ENCODE data around the gene TMEM163. TPM values are rescaled to one million over a fixed set of nuclear protein-coding genes. Genes with fewer than 3 reads are reported as not detected.
A peak's percentile ranks its signal among the peaks of the same experiment; 100 is the strongest.
"Not testable (repeated sequence)": the region's sequence is repeated elsewhere in the genome, so short reads cannot be mapped to it uniquely, and the experiment has no call there.

Gene TMEM163
- total RNA-seq, 2 donors from 2014 or later = 0.12 TPM

GRCh38 chr2:134663451-134664450, 55.0 kb downstream of the TMEM163 start:
- DNase-seq (no peak), ATAC-seq (replicated peaks in 1 of 2) (no peak)
- peaks cover 49% of the 10 kb centered on the region for H3K4me1 Mint-ChIP-seq (ENCODE audit: low read depth)
- H3K27ac Mint-ChIP-seq = no peak overlapping the region
- no peak overlapping the region for H3K4me3 Mint-ChIP-seq
- H3K9me3 Mint-ChIP-seq = no peaks in the 10 kb centered on the region
- no peaks in the 10 kb centered on the region for H3K36me3 Mint-ChIP-seq (ENCODE audit: insufficient read depth in 2 of 2)
- H3K27me3 Mint-ChIP-seq (ENCODE audit: low read depth) = no peaks in the 10 kb centered on the region

GRCh38 chr2:134662751-134663150, 56.0 kb downstream of the TMEM163 start:
- no peaks in the 10 kb centered on the region for H3K36me3 Mint-ChIP-seq (ENCODE audit: insufficient read depth in 2 of 2)
- H3K27me3 Mint-ChIP-seq (ENCODE audit: low read depth) = no peaks in the 10 kb centered on the region
- H3K9me3 Mint-ChIP-seq = no peaks in the 10 kb centered on the region
- peaks cover 40% of the 10 kb centered on the region for H3K4me1 Mint-ChIP-seq (ENCODE audit: low read depth)
- DNase-seq (no peak), ATAC-seq (replicated peaks in 1 of 2) (no peak)
- no peak overlapping the region for H3K4me3 Mint-ChIP-seq
- no peak overlapping the region for H3K27ac Mint-ChIP-seq

- H3K4me3 Mint-ChIP-seq = no peak overlapping the region
- H3K27me3 Mint-ChIP-seq (ENCODE audit: low read depth) = no peaks in the 10 kb centered on the region
- peaks cover 2 to 5% of the 10 kb centered on the region in 2 donors for H3K36me3 Mint-ChIP-seq (ENCODE audit: insufficient read depth in 2 of 2)
- DNase-seq = no peak
- peak in 1 of 2 donors; percentile 19 for ATAC-seq (replicated peaks in 1 of 2)
- H3K9me3 Mint-ChIP-seq = no peaks in the 10 kb centered on the region
- H3K4me1 Mint-ChIP-seq (ENCODE audit: low read depth) = peaks cover 36% of the 10 kb centered on the region
- H3K27ac Mint-ChIP-seq = no peak overlapping the region
Measured at GRCh38 chr2:134660626-134661402, 58.0 kb downstream of the TMEM163 start.

GRCh38 chr2:134659724-134660123, 59.1 kb downstream of the TMEM163 start:
- no peaks in the 10 kb centered on the region for H3K9me3 Mint-ChIP-seq
- no peak overlapping the region for H3K27ac Mint-ChIP-seq
- H3K4me1 Mint-ChIP-seq (ENCODE audit: low read depth) = peaks cover 30% of the 10 kb centered on the region
- H3K4me3 Mint-ChIP-seq = no peak overlapping the region
- ATAC-seq (replicated peaks in 1 of 2) = no peak
- DNase-seq = no peak
- H3K36me3 Mint-ChIP-seq (ENCODE audit: insufficient read depth in 2 of 2) = peaks cover 2 to 5% of the 10 kb centered on the region in 2 donors
- no peaks in the 10 kb centered on the region for H3K27me3 Mint-ChIP-seq (ENCODE audit: low read depth)

- Mint-ChIP-seq H3K27me3 (ENCODE audit: low read depth) (no peaks in the 10 kb centered on the region), H3K4me3 (no peak overlapping the region), H3K9me3 (no peaks in the 10 kb centered on the region), H3K4me1 (ENCODE audit: low read depth) (peaks cover 30% of the 10 kb centered on the region), H3K27ac (peak overlapping the region; percentile 15), H3K36me3 (ENCODE audit: insufficient read depth in 2 of 2) (peaks cover 2 to 5% of the 10 kb centered on the region in 2 donors)
- no peak for ATAC-seq (replicated peaks in 1 of 2)
- peak in 1 of 2 donors; percentile 23 for DNase-seq
Measured at GRCh38 chr2:134657650-134658250, 61.0 kb downstream of the TMEM163 start.

- H3K4me3 Mint-ChIP-seq = peak overlapping the region in 1 of 2 donors; percentile 43
- ATAC-seq (replicated peaks in 1 of 2); H3K36me3 Mint-ChIP-seq (ENCODE audit: insufficient read depth in 2 of 2); H3K27ac Mint-ChIP-seq; H3K9me3 Mint-ChIP-seq; H3K27me3 Mint-ChIP-seq (ENCODE audit: low read depth); DNase-seq: not testable (repeated sequence)
- peaks cover 30% of the 10 kb centered on the region for H3K4me1 Mint-ChIP-seq (ENCODE audit: low read depth)
Measured at GRCh38 chr2:134656391-134656790, 62.4 kb downstream of the TMEM163 start.

GRCh38 chr2:134648586-134648985, 70.2 kb downstream of the TMEM163 start:
- no peak overlapping the region for H3K4me3 Mint-ChIP-seq
- no peaks in the 10 kb centered on the region for H3K27me3 Mint-ChIP-seq (ENCODE audit: low read depth)
- DNase-seq = no peak
- H3K9me3 Mint-ChIP-seq = no peaks in the 10 kb centered on the region
- ATAC-seq (replicated peaks in 1 of 2) = no peak
- H3K4me1 Mint-ChIP-seq (ENCODE audit: low read depth) = no peaks in the 10 kb centered on the region
- no peak overlapping the region for H3K27ac Mint-ChIP-seq
- H3K36me3 Mint-ChIP-seq (ENCODE audit: insufficient read depth in 2 of 2) = no peaks in the 10 kb centered on the region

GRCh38 chr2:134647607-134648256, 71.1 kb downstream of the TMEM163 start:
- DNase-seq (no peak), ATAC-seq (replicated peaks in 1 of 2) (no peak)
- no peaks in the 10 kb centered on the region for H3K4me1 Mint-ChIP-seq (ENCODE audit: low read depth)
- no peaks in the 10 kb centered on the region for H3K9me3 Mint-ChIP-seq
- H3K27me3 Mint-ChIP-seq (ENCODE audit: low read depth) = no peaks in the 10 kb centered on the region
- no peak overlapping the region for H3K4me3 Mint-ChIP-seq
- no peaks in the 10 kb centered on the region for H3K36me3 Mint-ChIP-seq (ENCODE audit: insufficient read depth in 2 of 2)
- no peak overlapping the region for H3K27ac Mint-ChIP-seq

- Mint-ChIP-seq H3K36me3 (ENCODE audit: insufficient read depth in 2 of 2) (no peaks in the 10 kb centered on the region), H3K9me3 (peaks cover 0 to 2% of the 10 kb centered on the region in 2 donors), H3K4me1 (ENCODE audit: low read depth) (no peaks in the 10 kb centered on the region), H3K27me3 (ENCODE audit: low read depth) (no peaks in the 10 kb centered on the region), H3K27ac (no peak overlapping the region), H3K4me3 (no peak overlapping the region)
- no peak for DNase-seq
- ATAC-seq (replicated peaks in 1 of 2) = no peak
Measured at GRCh38 chr2:134642938-134643337, 75.9 kb downstream of the TMEM163 start.

GRCh38 chr2:134640494-134640893, 78.3 kb downstream of the TMEM163 start:
- no peaks in the 10 kb centered on the region for H3K27me3 Mint-ChIP-seq (ENCODE audit: low read depth)
- peaks cover 0 to 2% of the 10 kb centered on the region in 2 donors for H3K9me3 Mint-ChIP-seq
- no peaks in the 10 kb centered on the region for H3K4me1 Mint-ChIP-seq (ENCODE audit: low read depth)
- no peak for DNase-seq
- no peak overlapping the region for H3K27ac Mint-ChIP-seq
- no peak overlapping the region for H3K4me3 Mint-ChIP-seq
- no peak for ATAC-seq (replicated peaks in 1 of 2)
- H3K36me3 Mint-ChIP-seq (ENCODE audit: insufficient read depth in 2 of 2) = no peaks in the 10 kb centered on the region

GRCh38 chr2:134639265-134639664, 79.5 kb downstream of the TMEM163 start:
- no peak overlapping the region for H3K4me3 Mint-ChIP-seq
- no peak for ATAC-seq (replicated peaks in 1 of 2)
- H3K36me3 Mint-ChIP-seq (ENCODE audit: insufficient read depth in 2 of 2) = no peaks in the 10 kb centered on the region
- H3K27ac Mint-ChIP-seq = no peak overlapping the region
- H3K9me3 Mint-ChIP-seq = peaks cover 0 to 2% of the 10 kb centered on the region in 2 donors
- H3K27me3 Mint-ChIP-seq (ENCODE audit: low read depth) = no peaks in the 10 kb centered on the region
- no peak for DNase-seq
- peaks cover 1% of the 10 kb centered on the region for H3K4me1 Mint-ChIP-seq (ENCODE audit: low read depth)

GRCh38 chr2:134636714-134637113, 82.1 kb downstream of the TMEM163 start:
- Mint-ChIP-seq H3K27ac (no peak overlapping the region), H3K9me3 (peaks cover 2% of the 10 kb centered on the region in 2 donors), H3K27me3 (ENCODE audit: low read depth) (no peaks in the 10 kb centered on the region), H3K4me1 (ENCODE audit: low read depth) (peaks cover 6% of the 10 kb centered on the region), H3K4me3 (no peak overlapping the region), H3K36me3 (ENCODE audit: insufficient read depth in 2 of 2) (no peaks in the 10 kb centered on the region)
- ATAC-seq (replicated peaks in 1 of 2) (peak in 1 of 2 donors; percentile 51), DNase-seq (no peak)

All from activated T-cell treated with anti-CD3 and anti-CD28 coated beads, Interleukin-2, amount 50 U/mL, for 72 hours (primary cell).